Panc1 (cell line): Measurements from ENCODE around the gene ITLN1. TPM values are rescaled to one million over a fixed set of nuclear protein-coding genes. Genes with fewer than 3 reads are reported as not detected.
"Not testable (repeated sequence)": the region's sequence is repeated elsewhere in the genome, so short reads cannot be mapped to it uniquely, and the experiment has no call there.

Experiments
- ATAC-seq: fragments of 200-7000 bp; cut with Tn5 transposase; 2 replicates; pipeline ENCODE4 v1.9.1; 2020; ENCODE audit warnings: mild to moderate bottlenecking, moderate library complexity
- BruUV-seq: library from RNA; stranded (reverse); fragments of 400-500 nt; replicated peaks from 2 replicates; lab custom pipeline; 2021; lab: Mats Ljungman, UMichigan
- CTCF ChIA-PET: fragments of 300-600 bp; sonication (Branson Sonifier 250); formaldehyde crosslinking; loops from one replicate; lab custom pipeline; 2022; ENCODE audit warnings: antibody characterized with exemption; lab: Charles Lee
- POLR2A ChIA-PET: fragments of 300-600 bp; sonication (Branson Sonifier 250); formaldehyde crosslinking; loops from one replicate; lab custom pipeline; 2022; ENCODE audit warnings: antibody characterized with exemption; lab: Charles Lee
- DNase-seq: peaks from one replicate; pipeline ENCODE4 v3.0.0-alpha.2; 2010; ENCODE audit warnings: low read depth, low spot score
- H3K27ac ChIP-seq: 2 replicates; pipeline ENCODE4 v1.5.1; 2011; ENCODE audit warnings: mild to moderate bottlenecking, low read length, inconsistent platforms
- H3K27me3 ChIP-seq: fragments of 200-500 bp; sonication (Bioruptor generic); 2 replicates; pipeline ENCODE4 v1.6.0; 2014; ENCODE audit warnings: low read length, inconsistent platforms; ENCODE audit not compliant: control insufficient read depth, insufficient read depth
- H3K36me3 ChIP-seq: fragments of 200-500 bp; sonication (Bioruptor generic); 2 replicates; pipeline ENCODE4 v1.5.1; 2014; ENCODE audit warnings: inconsistent platforms, mild to moderate bottlenecking, low read length, moderate library complexity; ENCODE audit not compliant: control insufficient read depth, insufficient read depth
- H3K4me1 ChIP-seq: 2 replicates; pipeline ENCODE4 v1.5.1; 2011; ENCODE audit warnings: inconsistent platforms, mild to moderate bottlenecking, low read length, moderate library complexity; ENCODE audit not compliant: control insufficient read depth, insufficient read depth
- H3K4me3 ChIP-seq, 2 experiments: 2 replicates each; pipeline ENCODE4 v1.5.1; 2011 to 2012; ENCODE audit warnings: low read depth in 2 of 2, low read length in 2 of 2, mild to moderate bottlenecking in 2 of 2, inconsistent platforms in 1 of 2, moderate library complexity in 1 of 2
- H3K9me3 ChIP-seq: fragments of 200-500 bp; sonication (Bioruptor generic); 2 replicates; pipeline ENCODE4 v1.5.1; 2014; ENCODE audit warnings: low read depth, mild to moderate bottlenecking, inconsistent platforms, low read length, moderate library complexity; ENCODE audit not compliant: control insufficient read depth, insufficient read depth
- POLR2AphosphoS5 ChIP-seq: IDR thresholded peaks from 2 replicates; pipeline ENCODE4 v1.6.1; 2012; ENCODE audit warnings: mild to moderate bottlenecking, low read depth, low read length, moderate library complexity
- REST ChIP-seq, 2 experiments: IDR thresholded peaks; 2 replicates each; pipeline ENCODE4 v1.6.1; 2011 to 2012; ENCODE audit warnings: low read depth in 2 of 2, control low read depth in 1 of 2, low read length in 1 of 2, mild to moderate bottlenecking in 1 of 2, moderate library complexity in 1 of 2; ENCODE audit not compliant: insufficient read depth in 1 of 2
- SIN3A ChIP-seq: IDR thresholded peaks from 2 replicates; pipeline ENCODE4 v1.6.1; 2012; ENCODE audit warnings: low read depth, mild to moderate bottlenecking, low read length, moderate library complexity, borderline replicate concordance; ENCODE audit not compliant: insufficient read depth
- TCF7L2 ChIP-seq: IDR thresholded peaks from 2 replicates; pipeline ENCODE4 v1.6.1; 2011; ENCODE audit warnings: mild to moderate bottlenecking, low read depth, low read length, inconsistent platforms
- in situ Hi-C: cut with HindIII; loops from 2 replicates; pipeline ENCODE4 v1.10.0; 2016; ENCODE audit warnings: low sequenced_read_pairs, low pct_unique_long_range_greater_than_20kb
- intact Hi-C: fragments of 100-400 bp; cut with micrococcal nuclease; formaldehyde crosslinking; loops from one replicate; pipeline ENCODE4 v1.10.0; 2022; ENCODE audit not compliant: unreplicated experiment
- total RNA-seq: library from RNA; stranded (reverse); gene quantifications from one replicate; pipeline ENCODE4 v1.2.1, GENCODE V29; 2021; ENCODE audit not compliant: unreplicated experiment
- TF ChIP-seq, protein P1 (sequence below): fragments of 450-650 bp; IDR thresholded peaks from 2 replicates; pipeline ENCODE4 v1.5.1; 2017; ENCODE audit warnings: mild to moderate bottlenecking

The ITLN1 gene
- total RNA-seq, 1 experiment from 2014 or later, result not detected

- BruUV-seq, result no TSS peak
- ChIA-PET CTCF (interaction anchor here (0.6 kb wide), 1 partner anchor 21 kb away, joined by 4 read pairs; no protein-coding TSS in a partner anchor), POLR2A (no interaction called here)
- no peak overlapping the region for H3K27ac ChIP-seq
- no peaks in the 10 kb centered on the region for H3K9me3 ChIP-seq
- in situ Hi-C loops, result no loop called here
- intact Hi-C loops, result no loop called here
- TF ChIP-seq REST (IDR thresholded peaks at IDR 0.05; ENCODE audit: insufficient read depth in 1 of 2, low read depth in 2 of 2, low read length in 1 of 2) (no peak), TCF7L2 (no peak), SIN3A (no peak)
- no peaks in the 10 kb centered on the region for H3K4me1 ChIP-seq
- peaks cover 2% of the 10 kb centered on the region; the same call in 1 of the 2 replicates for H3K27me3 ChIP-seq
- H3K36me3 ChIP-seq, result no peaks in the 10 kb centered on the region
- ATAC-seq, result no peak
- H3K4me3 ChIP-seq, result no peak overlapping the region
- DNase-seq, result no peak
Observed at GRCh38 chr1:160905617-160905989, 20.6 kb upstream of the ITLN1 start.

GRCh38 chr1:160904783-160905616 is 20.0 kb upstream of the ITLN1 start:
- ChIA-PET CTCF (interaction anchor here (0.6 kb wide), 1 partner anchor 22 kb away, joined by 4 read pairs; no protein-coding TSS in a partner anchor), POLR2A (no interaction called here)
- Histone ChIP-seq H3K36me3 (no peaks in the 10 kb centered on the region), H3K9me3 (no peaks in the 10 kb centered on the region), H3K4me3 (no peak overlapping the region), H3K27me3 (peaks cover 2% of the 10 kb centered on the region; the same call in 1 of the 2 replicates), H3K27ac (no peak overlapping the region), H3K4me1 (no peaks in the 10 kb centered on the region)
- intact Hi-C loops, result no loop called here
- ATAC-seq (no peak), DNase-seq (no peak)
- BruUV-seq, result no TSS peak
- in situ Hi-C loops, result no loop called here
- TF ChIP-seq TCF7L2, result no peak
- TF ChIP-seq, protein P1, sequence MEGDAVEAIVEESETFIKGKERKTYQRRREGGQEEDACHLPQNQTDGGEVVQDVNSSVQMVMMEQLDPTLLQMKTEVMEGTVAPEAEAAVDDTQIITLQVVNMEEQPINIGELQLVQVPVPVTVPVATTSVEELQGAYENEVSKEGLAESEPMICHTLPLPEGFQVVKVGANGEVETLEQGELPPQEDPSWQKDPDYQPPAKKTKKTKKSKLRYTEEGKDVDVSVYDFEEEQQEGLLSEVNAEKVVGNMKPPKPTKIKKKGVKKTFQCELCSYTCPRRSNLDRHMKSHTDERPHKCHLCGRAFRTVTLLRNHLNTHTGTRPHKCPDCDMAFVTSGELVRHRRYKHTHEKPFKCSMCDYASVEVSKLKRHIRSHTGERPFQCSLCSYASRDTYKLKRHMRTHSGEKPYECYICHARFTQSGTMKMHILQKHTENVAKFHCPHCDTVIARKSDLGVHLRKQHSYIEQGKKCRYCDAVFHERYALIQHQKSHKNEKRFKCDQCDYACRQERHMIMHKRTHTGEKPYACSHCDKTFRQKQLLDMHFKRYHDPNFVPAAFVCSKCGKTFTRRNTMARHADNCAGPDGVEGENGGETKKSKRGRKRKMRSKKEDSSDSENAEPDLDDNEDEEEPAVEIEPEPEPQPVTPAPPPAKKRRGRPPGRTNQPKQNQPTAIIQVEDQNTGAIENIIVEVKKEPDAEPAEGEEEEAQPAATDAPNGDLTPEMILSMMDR, result no peak
- no peak for TF ChIP-seq SIN3A
- TF ChIP-seq POLR2AphosphoS5, result no peak
- no peak for TF ChIP-seq REST (IDR thresholded peaks at IDR 0.05; ENCODE audit: insufficient read depth in 1 of 2, low read depth in 2 of 2, low read length in 1 of 2)

DNA sequence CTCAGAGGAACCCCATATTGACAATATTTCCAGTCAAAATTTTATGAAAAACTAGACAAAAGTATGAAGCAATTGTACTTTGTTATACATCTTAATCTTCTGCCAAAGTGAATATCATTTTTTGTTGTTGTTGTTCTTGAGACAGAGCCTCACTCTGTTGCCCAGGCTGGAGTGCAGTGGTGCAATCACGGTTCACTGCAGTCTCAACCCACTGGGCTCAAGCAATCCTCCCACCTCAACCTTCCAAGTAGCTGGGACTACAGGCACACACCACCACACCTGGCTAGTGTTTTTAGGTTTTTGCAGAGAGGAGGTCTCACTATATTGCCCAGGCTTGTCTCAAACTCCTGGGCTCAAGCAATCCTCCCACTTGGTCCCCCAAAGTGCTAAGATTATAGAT is 17.3 kb upstream of the ITLN1 start:
- ATAC-seq, H3K36me3 ChIP-seq, in situ Hi-C loops, BruUV-seq, H3K4me3 ChIP-seq, POLR2A ChIA-PET, DNase-seq, H3K27ac ChIP-seq, CTCF ChIA-PET, intact Hi-C loops, H3K4me1 ChIP-seq, H3K27me3 ChIP-seq, H3K9me3 ChIP-seq: not testable (repeated sequence)
